ENCODE results near the gene ITPRIPL2. TPM values are rescaled to one million over a fixed set of nuclear protein-coding genes. Genes with fewer than 3 reads are reported as not detected.

The ITPRIPL2 gene
- total and polyA plus RNA-seq, 2 of the 13 experiments (the other 11 are each of a cell fraction or from before 2014, with no cell fraction given) = 5.9 to 12.6 TPM

DNA sequence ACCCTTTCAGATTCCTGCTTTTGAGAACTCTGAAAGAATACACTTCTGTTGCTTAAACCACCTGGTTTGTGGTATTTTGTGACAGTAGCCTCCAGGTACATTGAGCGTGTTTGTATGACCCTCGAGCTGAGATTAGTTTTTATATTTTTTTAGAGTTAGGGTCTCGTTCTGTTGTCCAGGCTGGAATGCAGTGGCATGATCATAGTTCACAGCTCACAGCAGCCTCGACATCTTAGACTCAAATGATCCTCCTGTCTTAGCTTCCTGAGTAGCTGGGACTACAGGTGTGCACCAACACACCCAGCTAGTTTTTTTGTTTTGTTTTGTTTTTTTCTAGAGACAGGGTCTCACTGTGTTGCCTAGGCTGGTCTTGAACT, 4.5 kb upstream of the ITPRIPL2 start:
- WGBS (ENCODE audit: low lambda C conversion rate) = 9% methylated on average over 4 of the region's 4 CpGs
- peaks cover 92% of the 10 kb centered on the region for H3K4me1 ChIP-seq (ENCODE audit: insufficient read depth, low read length)
- H4K20me1 ChIP-seq (ENCODE audit: insufficient read depth, low read length) = no peaks in the 10 kb centered on the region
- ChIA-PET CTCF (ENCODE audit: low intra/inter-chr PET ratio, low total read pairs) (interaction anchor here (2.6 kb wide), 1 partner anchor 23 kb away, joined by 8 read pairs; no protein-coding TSS in a partner anchor), POLR2A (interaction anchor here (0.8 to 12.1 kb wide), 5 partner anchors 8 to 319 kb away, joined by 3 to 239 read pairs (median 9); partner anchors contain the start of gene RPS15A)
- H3K27ac ChIP-seq (ENCODE audit: extremely low read length, insufficient read depth, low read length) = peak overlapping the region; percentile 82
- no peak for FAIRE-seq
- no TSS peak for BruUV-seq (replicated peaks)
- peak overlapping the region; percentile 72 for H3K9ac ChIP-seq (ENCODE audit: insufficient read depth, low read depth, low read length)
- peaks cover under 1% of the 10 kb centered on the region for H3K79me2 ChIP-seq (ENCODE audit: insufficient read depth, low read length)
- in situ Hi-C loops (cut with HindIII; ENCODE audit: extremely low pct_ligation_motif_present, low pct_unique_long_range_greater_than_20kb) (no loop called here), intact Hi-C loops (cut with micrococcal nuclease; ENCODE audit: unreplicated experiment) (loop anchor here (2.0 to 10.0 kb wide), 2 partner anchors 22 to 1316 kb away; no protein-coding TSS in a partner anchor)
- no peak for DNase-seq (ENCODE audit: low spot score)
- ATAC-seq = no peak
- H3K36me3 ChIP-seq (replicated peaks in 1 of 2; ENCODE audit: control insufficient read depth in 1 of 2, insufficient read depth in 2 of 2, low read length in 2 of 2) = no peaks in the 10 kb centered on the region
- peak overlapping the region in 2 of 3 experiments; percentile 27 to 56; a peak in 2 of 6 replicates for H3K4me3 ChIP-seq (replicated peaks in 1 of 3; ENCODE audit: insufficient read depth in 1 of 3, low read depth in 2 of 3, low read length in 3 of 3)
- H3K9me3 ChIP-seq (ENCODE audit: low read length) = no peaks in the 10 kb centered on the region
- H3K27me3 ChIP-seq (ENCODE audit: control insufficient read depth in 1 of 2, insufficient read depth in 2 of 2, low read length in 2 of 2) = peaks cover 0 to 9% of the 10 kb centered on the region in 2 experiments; a peak in 1 of 5 replicates
- H2AFZ ChIP-seq (ENCODE audit: low read length) = peak overlapping the region; percentile 44
- peak overlapping the region; percentile 91 for H3K4me2 ChIP-seq (ENCODE audit: low read depth, low read length)
- TF ChIP-seq MAZ (IDR thresholded peaks at IDR 0.05; ENCODE audit: borderline replicate concordance, low read depth, low read length) = no peak
- TF ChIP-seq MAZ (CRISPR knock-in tag; IDR thresholded peaks at IDR 0.05; ENCODE audit: low read depth) = 0 out of 2 replicates have a peak, but pooled peaks have one; percentile 6
- TF ChIP-seq, protein P1, sequence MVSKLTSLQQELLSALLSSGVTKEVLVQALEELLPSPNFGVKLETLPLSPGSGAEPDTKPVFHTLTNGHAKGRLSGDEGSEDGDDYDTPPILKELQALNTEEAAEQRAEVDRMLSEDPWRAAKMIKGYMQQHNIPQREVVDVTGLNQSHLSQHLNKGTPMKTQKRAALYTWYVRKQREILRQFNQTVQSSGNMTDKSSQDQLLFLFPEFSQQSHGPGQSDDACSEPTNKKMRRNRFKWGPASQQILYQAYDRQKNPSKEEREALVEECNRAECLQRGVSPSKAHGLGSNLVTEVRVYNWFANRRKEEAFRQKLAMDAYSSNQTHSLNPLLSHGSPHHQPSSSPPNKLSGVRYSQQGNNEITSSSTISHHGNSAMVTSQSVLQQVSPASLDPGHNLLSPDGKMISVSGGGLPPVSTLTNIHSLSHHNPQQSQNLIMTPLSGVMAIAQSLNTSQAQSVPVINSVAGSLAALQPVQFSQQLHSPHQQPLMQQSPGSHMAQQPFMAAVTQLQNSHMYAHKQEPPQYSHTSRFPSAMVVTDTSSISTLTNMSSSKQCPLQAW (CRISPR knock-in tag; IDR thresholded peaks at IDR 0.05) = 0 out of 2 replicates have a peak, but pooled peaks have one; percentile 22
- no peak for TF ChIP-seq CCDC6 (CRISPR knock-in tag; IDR thresholded peaks at IDR 0.05)
- TF ChIP-seq, protein P2, sequence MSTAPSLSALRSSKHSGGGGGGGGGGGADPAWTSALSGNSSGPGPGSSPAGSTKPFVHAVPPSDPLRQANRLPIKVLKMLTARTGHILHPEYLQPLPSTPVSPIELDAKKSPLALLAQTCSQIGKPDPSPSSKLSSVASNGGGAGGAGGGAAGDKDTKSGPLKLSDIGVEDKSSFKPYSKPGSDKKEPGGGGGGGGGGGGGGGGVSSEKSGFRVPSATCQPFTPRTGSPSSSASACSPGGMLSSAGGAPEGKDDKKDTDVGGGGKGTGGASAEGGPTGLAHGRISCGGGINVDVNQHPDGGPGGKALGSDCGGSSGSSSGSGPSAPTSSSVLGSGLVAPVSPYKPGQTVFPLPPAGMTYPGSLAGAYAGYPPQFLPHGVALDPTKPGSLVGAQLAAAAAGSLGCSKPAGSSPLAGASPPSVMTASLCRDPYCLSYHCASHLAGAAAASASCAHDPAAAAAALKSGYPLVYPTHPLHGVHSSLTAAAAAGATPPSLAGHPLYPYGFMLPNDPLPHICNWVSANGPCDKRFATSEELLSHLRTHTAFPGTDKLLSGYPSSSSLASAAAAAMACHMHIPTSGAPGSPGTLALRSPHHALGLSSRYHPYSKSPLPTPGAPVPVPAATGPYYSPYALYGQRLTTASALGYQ (CRISPR knock-in tag; IDR thresholded peaks at IDR 0.05) = no peak
- TF ChIP-seq ZNF773 (CRISPR knock-in tag; IDR thresholded peaks at IDR 0.05; ENCODE audit: borderline replicate concordance) = 0 out of 2 replicates have a peak, but pooled peaks have one; percentile 63
- TF ChIP-seq ELF4 (CRISPR knock-in tag; IDR thresholded peaks at IDR 0.05; ENCODE audit: borderline replicate concordance) = no peak
- no peak for TF ChIP-seq TCF7L2 (IDR thresholded peaks at IDR 0.05; ENCODE audit: low read depth, low read length)
- no peak for TF ChIP-seq CC2D1A (CRISPR knock-in tag; IDR thresholded peaks at IDR 0.05)
- peak; percentile 18 for TF ChIP-seq ZEB1 (IDR thresholded peaks at IDR 0.05; ENCODE audit: insufficient replicate concordance, low read depth)
- TF ChIP-seq ZNF33B (CRISPR knock-in tag; IDR thresholded peaks at IDR 0.05) = no peak
- no peak for TF ChIP-seq ZSCAN30 (CRISPR knock-in tag; IDR thresholded peaks at IDR 0.05)
- no peak for TF ChIP-seq ZNF670 (CRISPR knock-in tag; IDR thresholded peaks at IDR 0.05; ENCODE audit: borderline replicate concordance)
- TF ChIP-seq, protein P3, sequence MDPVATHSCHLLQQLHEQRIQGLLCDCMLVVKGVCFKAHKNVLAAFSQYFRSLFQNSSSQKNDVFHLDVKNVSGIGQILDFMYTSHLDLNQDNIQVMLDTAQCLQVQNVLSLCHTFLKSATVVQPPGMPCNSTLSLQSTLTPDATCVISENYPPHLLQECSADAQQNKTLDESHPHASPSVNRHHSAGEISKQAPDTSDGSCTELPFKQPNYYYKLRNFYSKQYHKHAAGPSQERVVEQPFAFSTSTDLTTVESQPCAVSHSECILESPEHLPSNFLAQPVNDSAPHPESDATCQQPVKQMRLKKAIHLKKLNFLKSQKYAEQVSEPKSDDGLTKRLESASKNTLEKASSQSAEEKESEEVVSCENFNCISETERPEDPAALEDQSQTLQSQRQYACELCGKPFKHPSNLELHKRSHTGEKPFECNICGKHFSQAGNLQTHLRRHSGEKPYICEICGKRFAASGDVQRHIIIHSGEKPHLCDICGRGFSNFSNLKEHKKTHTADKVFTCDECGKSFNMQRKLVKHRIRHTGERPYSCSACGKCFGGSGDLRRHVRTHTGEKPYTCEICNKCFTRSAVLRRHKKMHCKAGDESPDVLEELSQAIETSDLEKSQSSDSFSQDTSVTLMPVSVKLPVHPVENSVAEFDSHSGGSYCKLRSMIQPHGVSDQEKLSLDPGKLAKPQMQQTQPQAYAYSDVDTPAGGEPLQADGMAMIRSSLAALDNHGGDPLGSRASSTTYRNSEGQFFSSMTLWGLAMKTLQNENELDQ (CRISPR knock-in tag; IDR thresholded peaks at IDR 0.05; ENCODE audit: borderline replicate concordance) = no peak
- no peak for TF ChIP-seq KDM4B (CRISPR knock-in tag; IDR thresholded peaks at IDR 0.05)
- TF ChIP-seq, protein P4, sequence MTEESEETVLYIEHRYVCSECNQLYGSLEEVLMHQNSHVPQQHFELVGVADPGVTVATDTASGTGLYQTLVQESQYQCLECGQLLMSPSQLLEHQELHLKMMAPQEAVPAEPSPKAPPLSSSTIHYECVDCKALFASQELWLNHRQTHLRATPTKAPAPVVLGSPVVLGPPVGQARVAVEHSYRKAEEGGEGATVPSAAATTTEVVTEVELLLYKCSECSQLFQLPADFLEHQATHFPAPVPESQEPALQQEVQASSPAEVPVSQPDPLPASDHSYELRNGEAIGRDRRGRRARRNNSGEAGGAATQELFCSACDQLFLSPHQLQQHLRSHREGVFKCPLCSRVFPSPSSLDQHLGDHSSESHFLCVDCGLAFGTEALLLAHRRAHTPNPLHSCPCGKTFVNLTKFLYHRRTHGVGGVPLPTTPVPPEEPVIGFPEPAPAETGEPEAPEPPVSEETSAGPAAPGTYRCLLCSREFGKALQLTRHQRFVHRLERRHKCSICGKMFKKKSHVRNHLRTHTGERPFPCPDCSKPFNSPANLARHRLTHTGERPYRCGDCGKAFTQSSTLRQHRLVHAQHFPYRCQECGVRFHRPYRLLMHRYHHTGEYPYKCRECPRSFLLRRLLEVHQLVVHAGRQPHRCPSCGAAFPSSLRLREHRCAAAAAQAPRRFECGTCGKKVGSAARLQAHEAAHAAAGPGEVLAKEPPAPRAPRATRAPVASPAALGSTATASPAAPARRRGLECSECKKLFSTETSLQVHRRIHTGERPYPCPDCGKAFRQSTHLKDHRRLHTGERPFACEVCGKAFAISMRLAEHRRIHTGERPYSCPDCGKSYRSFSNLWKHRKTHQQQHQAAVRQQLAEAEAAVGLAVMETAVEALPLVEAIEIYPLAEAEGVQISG (CRISPR knock-in tag; IDR thresholded peaks at IDR 0.05) = 0 out of 2 replicates have a peak, but pooled peaks have one; percentile 3

All from HepG2 (cell line).